ENCODE results near the gene ANKZF1.

GRCh38 chr2:219282943-219283581 lies 53.5 kb downstream of the ANKZF1 start:
- TF ChIP-seq POLR2A (IDR thresholded peaks at IDR 0.05): no peak
- no peak for TF ChIP-seq CTCF (IDR thresholded peaks at IDR 0.05)
